Neuronal stem cell (in vitro differentiated cells): Measurements from ENCODE around the gene LSM14A.
A peak's percentile ranks its signal among the peaks of the same experiment; 100 is the strongest.

Experiments
- DNase-seq: peaks from one replicate; pipeline ENCODE4 v3.0.0-alpha.2; 2013; ENCODE audit warnings: low spot score
- H2AFZ ChIP-seq: one replicate; pipeline ENCODE4 v1.6.1; 2013; ENCODE audit warnings: mild to moderate bottlenecking, low read length, inconsistent platforms
- H2AK5ac ChIP-seq: 2 replicates; pipeline ENCODE4 v1.6.1; 2013; ENCODE audit warnings: low read depth, mild to moderate bottlenecking, inconsistent platforms, low read length, moderate library complexity, mixed read lengths
- H2BK120ac ChIP-seq: 2 replicates; pipeline ENCODE4 v1.6.1; 2013; ENCODE audit warnings: low read depth, mild to moderate bottlenecking, inconsistent platforms, low read length, moderate library complexity, mixed read lengths
- H2BK12ac ChIP-seq: one replicate; pipeline ENCODE4 v1.6.1; 2013; ENCODE audit warnings: low read length, inconsistent platforms
- H2BK15ac ChIP-seq: 2 replicates; pipeline ENCODE4 v1.6.1; 2013; ENCODE audit warnings: mild to moderate bottlenecking, low read length, inconsistent platforms, mixed read lengths
- H2BK5ac ChIP-seq: one replicate; pipeline ENCODE4 v1.6.1; 2013; ENCODE audit warnings: inconsistent platforms, mild to moderate bottlenecking, low read length, moderate library complexity
- H3K14ac ChIP-seq: one replicate; pipeline ENCODE4 v1.6.1; 2013; ENCODE audit warnings: low read length, inconsistent platforms
- H3K18ac ChIP-seq: 2 replicates; pipeline ENCODE4 v1.6.1; 2013; ENCODE audit warnings: low read length, inconsistent platforms
- H3K23ac ChIP-seq: 2 replicates; pipeline ENCODE4 v1.6.1; 2013; ENCODE audit warnings: low read depth, mild to moderate bottlenecking, mixed read lengths, low read length, inconsistent platforms; ENCODE audit not compliant: poor library complexity
- H3K27ac ChIP-seq: replicated peaks from 3 replicates; pipeline ENCODE4 v1.5.1; 2013; ENCODE audit warnings: low read length, inconsistent platforms
- H3K27me3 ChIP-seq, 3 experiments: 2 replicates each; pipeline ENCODE4 v1.6.1; 2013; ENCODE audit warnings: low read length in 3 of 3, mild to moderate bottlenecking in 2 of 3, inconsistent platforms in 1 of 3, low read depth in 1 of 3, mixed read lengths in 1 of 3, moderate library complexity in 1 of 3; ENCODE audit not compliant: control insufficient read depth in 3 of 3, insufficient read depth in 3 of 3
- H3K36me3 ChIP-seq, 2 donors: replicated peaks in 1 of 2; 2 replicates each; pipeline ENCODE4 v1.6.1; 2013; ENCODE audit warnings: low read length in 2 of 2; ENCODE audit not compliant: control insufficient read depth in 2 of 2, insufficient read depth in 2 of 2
- H3K4ac ChIP-seq: 2 replicates; pipeline ENCODE4 v1.6.1; 2013; ENCODE audit warnings: inconsistent platforms, mild to moderate bottlenecking, low read length, moderate library complexity
- H3K4me1 ChIP-seq, 2 donors: 1 replicate in 1 of 2; 2 replicates in 1 of 2; pipeline ENCODE4 v1.6.1; 2013; ENCODE audit warnings: low read length in 2 of 2, low read depth in 1 of 2; ENCODE audit not compliant: control insufficient read depth in 2 of 2, insufficient read depth in 1 of 2
- H3K4me2 ChIP-seq: one replicate; pipeline ENCODE4 v1.6.1; 2013; ENCODE audit warnings: mild to moderate bottlenecking, low read length, inconsistent platforms; ENCODE audit not compliant: insufficient read depth, poor library complexity, severe bottlenecking
- H3K4me3 ChIP-seq, 2 donors: 2 replicates each; pipeline ENCODE4 v1.5.1; 2013; ENCODE audit warnings: low read length in 2 of 2, mild to moderate bottlenecking in 2 of 2, inconsistent platforms in 1 of 2, moderate library complexity in 1 of 2
- H3K79me1 ChIP-seq: one replicate; pipeline ENCODE4 v1.6.1; 2013; ENCODE audit warnings: low read depth, mild to moderate bottlenecking, inconsistent platforms, low read length, moderate library complexity
- H3K9ac ChIP-seq: one replicate; pipeline ENCODE4 v1.6.1; 2013; ENCODE audit warnings: mild to moderate bottlenecking, low read depth, low read length, inconsistent platforms; ENCODE audit not compliant: poor library complexity
- H3K9me3 ChIP-seq, 2 donors: replicated peaks in 1 of 2; 2 replicates each; pipeline versions ENCODE3 to v1.6.1; 2013; ENCODE audit warnings: low read length in 2 of 2, mild to moderate bottlenecking in 2 of 2, inconsistent platforms in 1 of 2, low read depth in 1 of 2, mixed read lengths in 1 of 2, moderate library complexity in 1 of 2; ENCODE audit not compliant: control insufficient read depth in 2 of 2, insufficient read depth in 1 of 2
- H4K8ac ChIP-seq: one replicate; pipeline ENCODE4 v1.6.1; 2013; ENCODE audit warnings: low read depth, mild to moderate bottlenecking, inconsistent platforms, low read length, moderate library complexity
- H4K91ac ChIP-seq: one replicate; pipeline ENCODE4 v1.6.1; 2013; ENCODE audit warnings: low read length, low read depth, mild to moderate bottlenecking, inconsistent platforms; ENCODE audit not compliant: poor library complexity
- WGBS, 2 donors: extraction: QIAGEN DNeasy Blood & Tissue Kit; methylation state at CpG; one replicate each; pipeline ENCODE4 v1.1.7; 2013; ENCODE audit warnings: missing lambda C conversion rate in 2 of 2, mixed read lengths in 1 of 2; ENCODE audit not compliant: insufficient read length in 2 of 2, insufficient replicate concordance in 1 of 2; ENCODE audit errors: extremely low coverage in 2 of 2; 5-methylcytosine and 5-hydroxymethylcytosine counted together

Gene LSM14A

DNA sequence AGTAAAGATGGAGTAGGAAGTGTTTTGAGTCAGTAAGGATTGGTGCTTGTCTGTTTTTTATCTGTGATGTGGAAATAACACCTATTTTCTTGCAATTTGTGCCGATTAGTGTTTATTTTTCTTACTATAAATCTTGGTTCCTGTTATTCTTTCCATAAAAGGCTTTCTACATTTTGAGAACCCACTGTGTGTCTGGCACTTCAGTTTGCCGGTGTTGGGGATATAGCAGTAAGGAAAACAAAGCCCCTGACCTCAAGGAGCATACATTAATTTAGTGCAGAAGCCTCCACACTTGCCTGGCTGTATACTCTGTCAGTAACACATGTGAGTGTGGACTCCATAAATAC lies 46.5 kb downstream of the LSM14A start:
- no peak overlapping the region for H4K8ac ChIP-seq
- no peak overlapping the region for H3K27ac ChIP-seq

GRCh38 chr19:34220472-34221063 lies 48.3 kb downstream of the LSM14A start:
- Histone ChIP-seq H3K9me3 (no peaks in the 10 kb centered on the region), H3K23ac (no peak overlapping the region), H2AK5ac (no peak overlapping the region), H3K79me1 (no peaks in the 10 kb centered on the region), H3K18ac (no peak overlapping the region), H2BK12ac (no peak overlapping the region), H3K4me3 (no peak overlapping the region), H3K27ac (no peak overlapping the region), H2BK15ac (no peak overlapping the region), H2AFZ (no peak overlapping the region), H4K8ac (no peak overlapping the region), H2BK5ac (no peak overlapping the region), H3K9ac (no peak overlapping the region), H3K36me3 (peaks cover 42 to 95% of the 10 kb centered on the region in 2 donors), H3K4ac (no peak overlapping the region), H3K27me3 (no peaks in the 10 kb centered on the region), H2BK120ac (no peak overlapping the region), H3K4me2 (no peak overlapping the region), H4K91ac (no peak overlapping the region), H3K4me1 (no peaks in the 10 kb centered on the region), H3K14ac (no peak overlapping the region)
- no CpG with 5 or more reads among the region's 4 CpGs for WGBS, 2 donors
- DNase-seq: peak; percentile 23

More for the DNA sequence above, 46.5 kb downstream of the LSM14A start:
- Histone ChIP-seq H2BK120ac (no peak overlapping the region), H3K23ac (no peak overlapping the region), H3K36me3 (peaks cover 34 to 96% of the 10 kb centered on the region in 2 donors), H2BK15ac (no peak overlapping the region), H3K27me3 (no peaks in the 10 kb centered on the region), H3K4me2 (no peak overlapping the region), H2AFZ (no peak overlapping the region), H3K9ac (no peak overlapping the region), H3K79me1 (no peaks in the 10 kb centered on the region), H2AK5ac (no peak overlapping the region), H3K4me1 (no peaks in the 10 kb centered on the region), H2BK12ac (no peak overlapping the region), H4K91ac (no peak overlapping the region), H3K4ac (no peak overlapping the region), H3K4me3 (no peak overlapping the region), H2BK5ac (no peak overlapping the region), H3K14ac (no peak overlapping the region), H3K9me3 (no peaks in the 10 kb centered on the region), H3K18ac (no peak overlapping the region)
- WGBS, 2 donors: no CpG with 5 or more reads among the region's 2 CpGs
- DNase-seq: no peak

DNA sequence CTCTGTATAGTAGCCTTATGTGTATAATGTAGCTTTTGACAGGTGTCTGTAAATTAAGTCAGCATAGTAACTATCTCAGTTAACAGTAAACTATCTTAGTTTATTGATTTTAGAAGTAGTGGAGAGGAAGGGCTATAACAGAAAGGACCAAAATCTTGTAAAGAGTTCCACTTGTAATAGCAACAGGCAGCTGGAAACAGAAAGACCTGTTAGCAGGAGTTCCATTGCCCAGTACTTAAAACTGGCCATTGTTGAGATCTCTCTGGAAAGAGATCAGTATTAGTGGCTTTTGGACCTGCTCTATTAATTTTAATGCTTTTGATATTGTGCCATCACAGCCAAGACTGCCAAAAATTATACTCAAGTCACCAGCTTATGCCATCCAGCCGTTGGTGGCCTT lies 50.1 kb downstream of the LSM14A start:
- no peak overlapping the region for H3K27ac ChIP-seq
- no peaks in the 10 kb centered on the region for H3K4me1 ChIP-seq
- H2AFZ ChIP-seq: no peak overlapping the region
- H3K4ac ChIP-seq: no peak overlapping the region
- no peak overlapping the region for H3K4me2 ChIP-seq
- no peak overlapping the region for H2AK5ac ChIP-seq
- no peak overlapping the region for H2BK15ac ChIP-seq
- no peak overlapping the region for H2BK5ac ChIP-seq
- no peaks in the 10 kb centered on the region for H3K79me1 ChIP-seq
- no peak for DNase-seq
- H3K27me3 ChIP-seq: no peaks in the 10 kb centered on the region
- no peak overlapping the region for H4K8ac ChIP-seq
- no peak overlapping the region for H3K18ac ChIP-seq
- H2BK120ac ChIP-seq: no peak overlapping the region
- no peak overlapping the region for H3K4me3 ChIP-seq
- no peak overlapping the region for H3K14ac ChIP-seq
- peaks cover 45 to 99% of the 10 kb centered on the region in 2 donors for H3K36me3 ChIP-seq
- no peak overlapping the region for H3K23ac ChIP-seq
- H2BK12ac ChIP-seq: no peak overlapping the region
- WGBS, 2 donors: no CpG with 5 or more reads among the region's 1 CpG
- no peak overlapping the region for H4K91ac ChIP-seq
- H3K9me3 ChIP-seq: no peaks in the 10 kb centered on the region
- H3K9ac ChIP-seq: no peak overlapping the region

GRCh38 chr19:34224996-34225658 lies 52.8 kb downstream of the LSM14A start:
- no peak overlapping the region for H3K18ac ChIP-seq
- no peaks in the 10 kb centered on the region for H3K27me3 ChIP-seq
- no peak overlapping the region for H2BK120ac ChIP-seq
- no peak overlapping the region for H2AFZ ChIP-seq
- no peaks in the 10 kb centered on the region for H3K79me1 ChIP-seq
- H4K8ac ChIP-seq: no peak overlapping the region
- no peak overlapping the region for H3K4me2 ChIP-seq
- H2AK5ac ChIP-seq: no peak overlapping the region
- H3K4ac ChIP-seq: no peak overlapping the region
- WGBS, 2 donors: no CpG with 5 or more reads among the region's 2 CpGs
- no peak overlapping the region for H3K27ac ChIP-seq
- no peak overlapping the region for H2BK15ac ChIP-seq
- no peak overlapping the region for H2BK12ac ChIP-seq
- H4K91ac ChIP-seq: no peak overlapping the region
- H3K4me1 ChIP-seq: no peaks in the 10 kb centered on the region
- H3K36me3 ChIP-seq: peaks cover 47 to 99% of the 10 kb centered on the region in 2 donors
- H3K14ac ChIP-seq: no peak overlapping the region
- no peak overlapping the region for H3K9ac ChIP-seq
- H3K4me3 ChIP-seq: no peak overlapping the region
- H3K9me3 ChIP-seq: no peaks in the 10 kb centered on the region
- no peak overlapping the region for H3K23ac ChIP-seq
- H2BK5ac ChIP-seq: no peak overlapping the region
- DNase-seq: no peak
